Endothelial cell of umbilical vein (primary cell): ENCODE results near the gene NCKAP5. TPM values are rescaled to one million over a fixed set of nuclear protein-coding genes. Genes with fewer than 3 reads are reported as not detected.

Experiments
- BruUV-seq: library from RNA; stranded (reverse); fragments of 400-500 nt; replicated peaks from 2 replicates; lab custom pipeline; 2021; lab: Mats Ljungman, UMichigan
- CTCF ChIA-PET: fragments of 300-600, 350-600 bp; sonication (Branson Sonifier 250); formaldehyde crosslinking; loops from one replicate; lab custom pipeline; 2021; ENCODE audit warnings: antibody characterized with exemption, inconsistent platforms; lab: Charles Lee
- POLR2A ChIA-PET: fragments of 300-600, 350-600 bp; sonication (Branson Sonifier 250); formaldehyde crosslinking; loops from one replicate; lab custom pipeline; 2021; ENCODE audit warnings: antibody characterized with exemption, inconsistent platforms; lab: Charles Lee
- DNase-seq: peaks from one replicate; pipeline ENCODE4 v3.0.0-alpha.2; 2011; ENCODE audit warnings: low read depth, low spot score
- FAIRE-seq: peaks from 2 replicates; lab custom pipeline; 2011; peaks lifted over from hg19 to GRCh38; lab: Jason Lieb, UNC
- H2AFZ ChIP-seq: 2 replicates; pipeline ENCODE4 v1.6.0; 2012; ENCODE audit warnings: low read depth, low read length, control low read depth, inconsistent platforms
- H3K27ac ChIP-seq: 2 replicates; pipeline ENCODE4 v1.5.1; 2011; ENCODE audit warnings: low read depth, mild to moderate bottlenecking, control low read depth, low read length, moderate library complexity; ENCODE audit not compliant: insufficient read depth
- H3K27me3 ChIP-seq, 2 experiments: 2 replicates each; pipeline versions ENCODE4 v1.6.0 to v1.6.1; 2011; ENCODE audit warnings: low read length in 2 of 2, mixed read lengths in 1 of 2; ENCODE audit not compliant: control insufficient read depth in 2 of 2, insufficient read depth in 2 of 2
- H3K36me3 ChIP-seq, 2 experiments: 2 replicates in 1 of 2; 3 replicates in 1 of 2; pipeline ENCODE4 v1.5.1; 2011; ENCODE audit warnings: low read length in 2 of 2, mild to moderate bottlenecking in 1 of 2, moderate library complexity in 1 of 2; ENCODE audit not compliant: control insufficient read depth in 2 of 2, insufficient read depth in 2 of 2; ENCODE audit errors: extremely low read depth in 1 of 2
- H3K4me1 ChIP-seq: 3 replicates; pipeline ENCODE4 v1.5.1; 2011; ENCODE audit warnings: mild to moderate bottlenecking, low read length; ENCODE audit not compliant: control insufficient read depth, insufficient read depth; ENCODE audit errors: extremely low read depth
- H3K4me2 ChIP-seq: 2 replicates; pipeline ENCODE4 v1.6.1; 2011; ENCODE audit warnings: low read length, control low read depth, mixed read lengths; ENCODE audit not compliant: insufficient read depth
- H3K4me3 ChIP-seq, 3 experiments: fragments of 200-600 bp in 1 of 3; sonication (generic), shearing (Covaris generic) in 1 of 3; replicated peaks in 1 of 3; 2 replicates each; pipeline ENCODE4 v1.5.1; 2011 to 2016; ENCODE audit warnings: control low read depth in 3 of 3, low read length in 3 of 3, mild to moderate bottlenecking in 2 of 3, inconsistent platforms in 1 of 3, low read depth in 1 of 3, moderate library complexity in 1 of 3; ENCODE audit not compliant: insufficient read depth in 1 of 3
- H3K79me2 ChIP-seq: 2 replicates; pipeline ENCODE4 v1.6.0; 2012; ENCODE audit warnings: low read length, inconsistent platforms; ENCODE audit not compliant: control insufficient read depth, insufficient read depth
- H3K9ac ChIP-seq: replicated peaks from 2 replicates; pipeline ENCODE3; 2011; ENCODE audit warnings: low read length, control low read depth; ENCODE audit not compliant: insufficient read depth; ENCODE audit errors: extremely low read depth
- H3K9me1 ChIP-seq: replicated peaks from 3 replicates; pipeline ENCODE4 v1.6.0; 2011; ENCODE audit warnings: mild to moderate bottlenecking, low read length; ENCODE audit not compliant: control insufficient read depth, insufficient read depth; ENCODE audit errors: extremely low read depth
- H3K9me3 ChIP-seq: replicated peaks from 2 replicates; pipeline ENCODE4 v1.5.1; 2012; ENCODE audit warnings: low read length, inconsistent platforms; ENCODE audit not compliant: control insufficient read depth, insufficient read depth
- H4K20me1 ChIP-seq: replicated peaks from 2 replicates; pipeline ENCODE3; 2011; ENCODE audit warnings: mild to moderate bottlenecking, low read length; ENCODE audit not compliant: control insufficient read depth, insufficient read depth; ENCODE audit errors: extremely low read depth
- EZH2 ChIP-seq: IDR thresholded peaks from 2 replicates; pipeline ENCODE4 v1.6.1; 2012; ENCODE audit warnings: borderline replicate concordance, low read depth, mild to moderate bottlenecking, moderate library complexity, low read length, inconsistent platforms; ENCODE audit not compliant: severe bottlenecking
- FOS ChIP-seq: IDR thresholded peaks from 2 replicates; pipeline ENCODE4 v1.6.1; 2011; ENCODE audit warnings: mild to moderate bottlenecking, low read length, moderate library complexity, borderline replicate concordance; ENCODE audit not compliant: insufficient read depth
- GATA2 ChIP-seq: IDR thresholded peaks from 2 replicates; pipeline ENCODE4 v1.7.0; 2011; ENCODE audit warnings: low read depth, mild to moderate bottlenecking, moderate library complexity, mixed read lengths, low read length; ENCODE audit not compliant: insufficient read length, insufficient read depth
- JUN ChIP-seq: IDR thresholded peaks from 2 replicates; pipeline ENCODE4 v1.6.1; 2011; ENCODE audit warnings: borderline replicate concordance, low read depth; ENCODE audit not compliant: insufficient read length, insufficient read depth
- MAX ChIP-seq: IDR thresholded peaks from 2 replicates; pipeline ENCODE4 v1.6.1; 2011; ENCODE audit not compliant: insufficient read depth, insufficient read length
- MYC ChIP-seq: IDR thresholded peaks from one replicate; pipeline ENCODE4 v1.6.1; 2011; ENCODE audit warnings: mild to moderate bottlenecking, low read depth, low read length
- POLR2A ChIP-seq: IDR thresholded peaks from 2 replicates; pipeline ENCODE4 v1.6.1; 2012; ENCODE audit warnings: low read depth, mild to moderate bottlenecking, control low read depth, low read length
- POLR2AphosphoS5 ChIP-seq: IDR thresholded peaks from 2 replicates; pipeline ENCODE4 v1.6.1; 2012; ENCODE audit warnings: low read depth, mild to moderate bottlenecking, control low read depth, low read length, moderate library complexity; ENCODE audit not compliant: insufficient read depth
- dilution Hi-C: fragments of 300-500 bp; cut with MboI; formaldehyde crosslinking; loops from one replicate; pipeline ENCODE4 v1.15.0; 2019; ENCODE audit warnings: low sequenced_read_pairs; ENCODE audit not compliant: extremely low pct_ligation_motif_present
- intact Hi-C: fragments of 100-400 bp; cut with micrococcal nuclease; formaldehyde crosslinking; loops from one replicate; pipeline ENCODE4 v1.10.0; 2022
- polyA plus RNA-seq, 4 experiments: library from polyadenylated mRNA; depleted of rRNA in 3 of 4; stranded (reverse) in 3 of 4; unstranded in 1 of 4; fragments of >200 nt; gene quantifications; 2 replicates each; pipeline versions ENCODE4 v1.2.1 to v1.2.3, GENCODE V29; 2011 to 2012; ENCODE audit warnings: missing spikeins in 1 of 4
- total RNA-seq: library from RNA; stranded (reverse); gene quantifications from 2 replicates; pipeline ENCODE4 v1.2.3, GENCODE V29; 2021
- TF ChIP-seq, protein P1 (sequence below), 2 donors: IDR thresholded peaks; 1 replicate in 1 of 2; 2 replicates in 1 of 2; pipeline ENCODE4 v1.5.1; 2011; ENCODE audit warnings: low read length in 2 of 2, mild to moderate bottlenecking in 2 of 2, moderate library complexity in 2 of 2, control low read depth in 1 of 2, inconsistent platforms in 1 of 2, low read depth in 1 of 2; ENCODE audit not compliant: insufficient read depth in 1 of 2; ENCODE audit errors: extremely low read depth in 1 of 2

NCKAP5 gene
- total and polyA plus RNA-seq, 2 donors (not counting 3 experiments of a cell fraction or from before 2014, with no cell fraction given): 0.47 to 3.3 TPM

DNA sequence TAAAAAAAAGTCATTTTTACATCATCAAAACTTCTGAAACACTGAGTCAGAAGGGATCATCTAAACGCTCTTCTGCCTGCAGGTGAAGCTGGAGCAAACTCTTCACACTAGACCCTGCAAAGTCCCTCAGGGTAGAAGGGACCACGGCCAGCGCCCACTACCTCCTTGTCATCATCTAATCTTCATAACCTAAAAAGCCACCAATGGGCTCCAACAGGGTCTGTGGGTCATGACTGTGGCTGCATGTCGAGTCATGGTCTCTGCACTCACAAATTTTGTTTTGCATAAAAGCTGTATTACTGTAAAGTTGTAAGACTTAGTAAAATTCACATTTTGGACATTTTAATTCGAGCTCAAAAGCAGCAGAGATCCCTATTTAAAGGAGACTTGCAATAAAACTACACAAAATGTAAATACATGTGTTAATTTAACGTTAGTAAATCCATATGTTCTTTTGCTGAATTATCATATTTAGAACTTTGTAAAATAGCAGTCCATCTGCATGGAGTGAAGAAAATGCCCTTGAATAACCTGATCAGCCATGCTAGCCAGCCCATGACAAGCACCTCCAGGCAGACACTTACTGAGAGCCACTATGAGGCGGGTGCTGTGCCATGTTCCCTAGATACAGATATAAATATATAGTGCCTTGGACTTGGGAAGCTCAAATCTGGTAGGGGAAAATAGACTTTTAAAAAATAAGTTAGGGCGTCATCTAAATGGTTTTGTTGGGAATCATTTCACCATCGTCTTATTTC lies 461.0 kb downstream of the NCKAP5 start:
- no peaks in the 10 kb centered on the region for H3K9me1 ChIP-seq
- H3K4me2 ChIP-seq: no peak overlapping the region
- H4K20me1 ChIP-seq: no peaks in the 10 kb centered on the region
- intact Hi-C loops (no loop called here), dilution Hi-C loops (no loop called here)
- H2AFZ ChIP-seq: no peak overlapping the region
- BruUV-seq: no TSS peak
- H3K9ac ChIP-seq: no peak overlapping the region
- DNase-seq (no peak), FAIRE-seq (no peak)
- no peak overlapping the region for H3K4me3 ChIP-seq
- no peak for TF ChIP-seq POLR2AphosphoS5
- TF ChIP-seq POLR2A: no peak
- TF ChIP-seq MAX: no peak
- TF ChIP-seq JUN: no peak
- TF ChIP-seq FOS: no peak
- no peak for TF ChIP-seq MYC
- TF ChIP-seq, protein P1, sequence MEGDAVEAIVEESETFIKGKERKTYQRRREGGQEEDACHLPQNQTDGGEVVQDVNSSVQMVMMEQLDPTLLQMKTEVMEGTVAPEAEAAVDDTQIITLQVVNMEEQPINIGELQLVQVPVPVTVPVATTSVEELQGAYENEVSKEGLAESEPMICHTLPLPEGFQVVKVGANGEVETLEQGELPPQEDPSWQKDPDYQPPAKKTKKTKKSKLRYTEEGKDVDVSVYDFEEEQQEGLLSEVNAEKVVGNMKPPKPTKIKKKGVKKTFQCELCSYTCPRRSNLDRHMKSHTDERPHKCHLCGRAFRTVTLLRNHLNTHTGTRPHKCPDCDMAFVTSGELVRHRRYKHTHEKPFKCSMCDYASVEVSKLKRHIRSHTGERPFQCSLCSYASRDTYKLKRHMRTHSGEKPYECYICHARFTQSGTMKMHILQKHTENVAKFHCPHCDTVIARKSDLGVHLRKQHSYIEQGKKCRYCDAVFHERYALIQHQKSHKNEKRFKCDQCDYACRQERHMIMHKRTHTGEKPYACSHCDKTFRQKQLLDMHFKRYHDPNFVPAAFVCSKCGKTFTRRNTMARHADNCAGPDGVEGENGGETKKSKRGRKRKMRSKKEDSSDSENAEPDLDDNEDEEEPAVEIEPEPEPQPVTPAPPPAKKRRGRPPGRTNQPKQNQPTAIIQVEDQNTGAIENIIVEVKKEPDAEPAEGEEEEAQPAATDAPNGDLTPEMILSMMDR (IDR thresholded peaks at IDR 0.05; ENCODE audit: extremely low read depth in 1 of 2, insufficient read depth in 1 of 2, low read depth in 1 of 2, low read length in 2 of 2): no peak
- TF ChIP-seq EZH2: no peak
- TF ChIP-seq GATA2: no peak
- no peaks in the 10 kb centered on the region for H3K9me3 ChIP-seq
- H3K27ac ChIP-seq: no peak overlapping the region
- no peaks in the 10 kb centered on the region for H3K79me2 ChIP-seq
- no peaks in the 10 kb centered on the region for H3K36me3 ChIP-seq
- CTCF ChIA-PET: no interaction called here
- POLR2A ChIA-PET: no interaction called here
- H3K4me1 ChIP-seq: no peaks in the 10 kb centered on the region
- H3K27me3 ChIP-seq: no peaks in the 10 kb centered on the region
